ENCODE results near the gene FGD5.

GRCh38 chr3:14929310-14930074 is 110.7 kb downstream of the FGD5 start:
- TF ChIP-seq CTCF (IDR thresholded peaks at IDR 0.05; ENCODE audit: low read depth, low read length, poor library complexity, severe bottlenecking) (no peak), EZH2phosphoT487 (IDR thresholded peaks at IDR 0.05; ENCODE audit: borderline replicate concordance, low read length) (no peak)
